ENCODE measurements around the gene ARID1B. TPM values are rescaled to one million over a fixed set of nuclear protein-coding genes. Genes with fewer than 3 reads are reported as not detected.

Gene ARID1B
- total and polyA plus RNA-seq, 2 experiments from 2014 or later, result 41.9 to 72.7 TPM

GRCh38 chr6:157254538-157254937 lies 477.4 kb downstream of the ARID1B start:
- Histone ChIP-seq H3K27ac (no peak overlapping the region), H3K27me3 (no peaks in the 10 kb centered on the region), H3K4me3 (no peak overlapping the region), H3K36me3 (no peaks in the 10 kb centered on the region), H3K4me1 (ENCODE audit: low read depth) (no peaks in the 10 kb centered on the region), H3K9me3 (ENCODE audit: low read depth) (no peaks in the 10 kb centered on the region)
- no peak for TF ChIP-seq CTCF (IDR thresholded peaks at IDR 0.05; ENCODE audit: low read depth, low read length)
- no peak for DNase-seq (ENCODE audit: low read depth in 1 of 2, low spot score in 1 of 2)

- Histone ChIP-seq H3K27me3 (no peaks in the 10 kb centered on the region), H3K27ac (no peak overlapping the region), H3K4me1 (ENCODE audit: low read depth) (no peaks in the 10 kb centered on the region), H3K9me3 (ENCODE audit: low read depth) (no peaks in the 10 kb centered on the region), H3K36me3 (no peaks in the 10 kb centered on the region), H3K4me3 (no peak overlapping the region)
- no peak for DNase-seq (ENCODE audit: low read depth in 1 of 2, low spot score in 1 of 2)
- TF ChIP-seq CTCF (IDR thresholded peaks at IDR 0.05; ENCODE audit: low read depth, low read length), result no peak
Measured at GRCh38 chr6:157255079-157255478, 477.9 kb downstream of the ARID1B start.

- no peaks in the 10 kb centered on the region for H3K27me3 ChIP-seq
- H3K9me3 ChIP-seq (ENCODE audit: low read depth), result no peaks in the 10 kb centered on the region
- no peaks in the 10 kb centered on the region for H3K36me3 ChIP-seq
- H3K4me3 ChIP-seq, result no peak overlapping the region
- TF ChIP-seq CTCF (IDR thresholded peaks at IDR 0.05; ENCODE audit: low read depth, low read length), result no peak
- H3K27ac ChIP-seq, result no peak overlapping the region
- H3K4me1 ChIP-seq (ENCODE audit: low read depth), result no peaks in the 10 kb centered on the region
- DNase-seq (ENCODE audit: low read depth in 1 of 2, low spot score in 1 of 2), result no peak
Measured at GRCh38 chr6:157258878-157259277, 481.7 kb downstream of the ARID1B start.

- Histone ChIP-seq H3K4me3 (no peak overlapping the region), H3K9me3 (ENCODE audit: low read depth) (no peaks in the 10 kb centered on the region), H3K4me1 (ENCODE audit: low read depth) (no peaks in the 10 kb centered on the region), H3K36me3 (no peaks in the 10 kb centered on the region), H3K27me3 (no peaks in the 10 kb centered on the region), H3K27ac (no peak overlapping the region)
- no peak for TF ChIP-seq CTCF (IDR thresholded peaks at IDR 0.05; ENCODE audit: low read depth, low read length)
- no peak for DNase-seq (ENCODE audit: low read depth in 1 of 2, low spot score in 1 of 2)
Measured at GRCh38 chr6:157259443-157259842, 482.3 kb downstream of the ARID1B start.
